GM19467 (cell line): Measurements from ENCODE around the gene PPARD.

Experiments
- ATAC-seq: cut with Tn5 transposase; IDR thresholded peaks from one replicate; pipeline ENCODE4 v1.9.1; 2021; ENCODE audit warnings: mild to moderate bottlenecking, moderate library complexity; ENCODE audit not compliant: unreplicated experiment

Gene PPARD

DNA sequence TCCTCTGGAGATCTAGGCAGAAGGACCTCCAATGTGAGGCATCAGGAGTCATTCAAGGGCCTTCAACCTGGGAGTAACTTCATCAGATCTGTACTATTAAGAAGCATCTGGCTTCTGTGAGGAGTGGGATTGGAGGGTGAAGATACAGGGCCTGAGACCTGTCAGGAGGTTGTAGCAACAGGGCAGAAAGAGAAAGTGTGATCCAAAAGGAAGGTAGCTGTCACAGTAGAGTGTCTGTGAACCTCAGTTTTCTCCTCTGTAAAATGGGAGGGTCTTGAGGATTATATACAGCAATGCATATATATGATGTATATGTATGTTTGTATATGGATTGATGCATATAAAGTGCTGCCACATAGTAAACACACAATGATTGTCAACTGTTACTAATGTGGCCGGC, 123.3 kb downstream of the PPARD start:
- ATAC-seq = no peak

- peak; percentile 82 for ATAC-seq
These were observed 126.0 kb downstream of the PPARD start, which contains the start of gene RPL10A for GRCh38 chr6:35468181-35468979. Gene RPL10A (plus strand): TSS chr6:35468401. CDS start chr6:35468435, 34 bp downstream.

DNA sequence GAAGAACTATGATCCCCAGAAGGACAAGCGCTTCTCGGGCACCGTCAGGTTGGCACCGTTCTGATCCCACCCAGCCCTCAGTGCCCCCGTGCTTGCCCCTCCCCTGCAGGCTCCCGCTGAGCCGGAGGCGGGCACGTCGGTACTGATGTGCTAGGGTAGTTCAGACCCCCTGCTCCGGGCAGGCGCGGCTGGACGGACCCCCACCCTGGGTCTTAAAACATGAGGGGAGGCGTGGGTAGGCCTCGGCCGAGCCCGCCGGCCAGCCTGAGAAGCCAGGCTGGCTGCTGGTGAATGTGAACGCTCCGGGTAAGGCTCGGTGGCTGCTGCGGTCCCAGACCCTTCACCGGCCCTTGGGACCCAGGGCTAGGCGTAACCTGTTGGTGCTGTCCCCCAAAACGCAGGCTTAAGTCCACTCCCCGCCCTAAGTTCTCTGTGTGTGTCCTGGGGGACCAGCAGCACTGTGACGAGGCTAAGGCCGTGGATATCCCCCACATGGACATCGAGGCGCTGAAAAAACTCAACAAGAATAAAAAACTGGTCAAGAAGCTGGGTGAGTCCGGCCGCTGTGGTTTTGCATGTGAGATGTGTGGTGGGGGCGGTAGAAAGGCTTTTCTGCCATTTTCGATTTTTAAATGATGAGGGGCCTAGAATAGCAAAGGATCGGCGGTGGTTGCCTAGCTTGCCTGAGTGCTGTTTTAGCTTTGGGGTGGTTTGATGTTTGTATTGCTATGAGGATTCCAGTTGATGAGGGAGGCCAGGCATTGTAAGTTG, 126.8 kb downstream of the PPARD start:
- no peak for ATAC-seq

- ATAC-seq = no peak
These were observed 127.6 kb downstream of the PPARD start for GRCh38 chr6:35469751-35470662.

DNA sequence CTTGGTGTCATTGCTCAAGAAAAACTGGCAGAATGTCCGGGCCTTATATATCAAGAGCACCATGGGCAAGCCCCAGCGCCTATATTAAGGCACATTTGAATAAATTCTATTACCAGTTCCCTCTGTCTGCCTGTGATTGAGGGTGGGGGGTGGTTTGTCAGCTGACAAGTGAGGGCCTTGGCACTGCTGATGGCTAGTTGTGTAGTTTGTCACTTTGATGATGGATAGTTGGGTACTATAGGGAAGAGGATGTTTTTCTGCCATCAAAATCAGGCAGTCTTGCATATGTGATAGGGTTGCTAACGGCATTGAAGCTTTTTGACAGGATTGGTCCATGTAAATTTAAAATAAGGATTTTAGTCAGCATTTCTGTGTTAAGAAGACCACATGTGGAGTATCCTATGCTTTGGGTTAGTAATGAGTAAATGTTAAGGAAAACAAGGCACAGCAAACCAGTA, 128.3 kb downstream of the PPARD start:
- no peak for ATAC-seq

DNA sequence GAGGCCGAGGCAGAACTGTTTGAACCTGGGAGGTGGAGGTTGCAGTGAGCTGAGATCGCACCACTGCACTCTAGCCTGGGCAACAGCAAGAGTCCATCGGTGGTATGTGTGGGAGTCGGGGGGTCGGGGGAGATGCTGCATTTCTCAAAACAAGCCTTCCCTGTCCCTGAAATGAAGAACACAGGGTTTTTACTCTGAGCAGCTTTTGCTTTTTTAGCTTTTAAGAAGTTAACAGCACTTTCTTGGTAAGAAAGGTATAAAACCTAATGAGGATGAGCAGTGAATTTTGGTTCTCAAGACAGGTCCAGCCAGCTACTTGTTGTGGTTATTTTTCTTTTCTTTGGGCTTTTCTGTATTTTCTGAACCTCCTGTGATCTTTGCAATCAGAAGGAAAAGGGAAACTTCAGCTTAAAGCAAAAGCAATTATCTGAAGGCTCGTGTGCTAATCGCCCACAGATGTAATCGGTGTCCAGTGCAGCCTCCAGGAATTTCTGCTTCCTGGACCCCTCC, 129.5 kb downstream of the PPARD start:
- ATAC-seq = no peak

GRCh38 chr6:35473075-35473849, 130.9 kb downstream of the PPARD start:
- ATAC-seq = no peak

DNA sequence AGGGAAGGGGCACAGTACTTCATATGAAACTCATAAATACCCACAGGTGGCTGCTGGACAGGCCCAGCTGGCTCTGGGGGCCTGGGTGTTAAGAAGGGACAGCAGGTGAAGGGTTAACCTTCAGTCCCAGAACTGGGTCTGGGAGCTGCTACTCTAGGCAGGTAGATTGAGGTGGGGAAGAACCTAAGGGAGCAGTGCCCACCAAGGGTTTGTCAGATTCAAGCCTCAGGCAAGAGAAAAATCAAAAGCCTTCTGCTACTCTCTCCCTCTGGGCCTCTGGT, 131.4 kb downstream of the PPARD start:
- ATAC-seq = no peak

- ATAC-seq = no peak
These were observed 132.0 kb downstream of the PPARD start for GRCh38 chr6:35474131-35474941.

DNA sequence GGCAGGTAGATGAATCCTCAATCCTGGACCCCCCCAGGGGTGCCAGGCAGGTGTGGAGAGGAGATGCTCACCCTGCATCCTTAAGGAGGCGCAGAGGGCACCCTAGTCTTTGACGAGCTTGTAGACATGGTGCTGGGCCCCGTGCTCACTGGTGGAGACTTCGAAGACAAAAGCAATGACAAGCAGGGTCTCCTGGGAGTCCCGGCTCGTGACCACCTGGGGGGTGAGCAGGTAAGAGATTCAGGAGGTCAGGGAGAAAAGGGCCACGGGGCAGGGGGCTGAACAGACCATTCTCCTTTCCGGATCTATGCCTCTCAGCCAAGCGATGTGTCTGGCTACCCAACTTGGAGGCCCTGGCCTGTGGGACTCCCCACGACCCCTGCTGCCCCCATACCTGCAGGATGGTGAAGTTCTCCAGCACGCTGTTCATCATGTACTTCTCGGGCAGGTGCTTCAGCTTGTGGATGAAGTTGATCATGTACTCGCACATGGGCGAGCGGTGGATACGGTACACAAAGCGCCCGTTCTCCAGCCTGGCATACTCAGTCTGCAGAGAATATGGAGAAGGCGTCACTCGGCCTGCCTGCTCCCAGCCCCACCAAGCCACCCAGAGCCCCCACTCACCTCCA, 132.7 kb downstream of the PPARD start:
- ATAC-seq = no peak

- no peak for ATAC-seq
These were observed 133.2 kb downstream of the PPARD start for GRCh38 chr6:35475573-35475972.

- ATAC-seq = no peak
These were observed 133.6 kb downstream of the PPARD start for GRCh38 chr6:35476004-35476403.

GRCh38 chr6:35477028-35477427, 134.7 kb downstream of the PPARD start:
- ATAC-seq = no peak
